Measurements from ENCODE around the gene SENP5.

DNA sequence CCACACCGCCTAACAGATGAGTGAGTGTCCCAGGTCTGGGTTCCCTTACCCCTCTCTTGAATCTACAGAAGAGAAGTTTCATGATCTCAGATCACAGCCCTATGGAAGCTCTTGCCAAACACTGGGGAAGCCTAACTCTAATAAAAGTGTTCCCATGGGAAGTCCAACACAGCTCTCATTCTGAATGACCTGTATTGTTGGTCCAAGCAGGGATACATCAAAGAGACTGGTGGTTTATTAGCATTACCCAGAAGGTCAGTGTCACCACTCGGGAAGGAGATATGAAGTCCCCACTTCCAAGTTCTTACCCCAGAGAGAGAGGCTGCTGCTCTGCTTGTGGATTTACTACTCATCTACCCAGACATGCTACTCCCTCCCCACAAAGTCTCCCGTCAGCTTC, 83.7 kb downstream of the SENP5 start:
- TF ChIP-seq, protein P1, sequence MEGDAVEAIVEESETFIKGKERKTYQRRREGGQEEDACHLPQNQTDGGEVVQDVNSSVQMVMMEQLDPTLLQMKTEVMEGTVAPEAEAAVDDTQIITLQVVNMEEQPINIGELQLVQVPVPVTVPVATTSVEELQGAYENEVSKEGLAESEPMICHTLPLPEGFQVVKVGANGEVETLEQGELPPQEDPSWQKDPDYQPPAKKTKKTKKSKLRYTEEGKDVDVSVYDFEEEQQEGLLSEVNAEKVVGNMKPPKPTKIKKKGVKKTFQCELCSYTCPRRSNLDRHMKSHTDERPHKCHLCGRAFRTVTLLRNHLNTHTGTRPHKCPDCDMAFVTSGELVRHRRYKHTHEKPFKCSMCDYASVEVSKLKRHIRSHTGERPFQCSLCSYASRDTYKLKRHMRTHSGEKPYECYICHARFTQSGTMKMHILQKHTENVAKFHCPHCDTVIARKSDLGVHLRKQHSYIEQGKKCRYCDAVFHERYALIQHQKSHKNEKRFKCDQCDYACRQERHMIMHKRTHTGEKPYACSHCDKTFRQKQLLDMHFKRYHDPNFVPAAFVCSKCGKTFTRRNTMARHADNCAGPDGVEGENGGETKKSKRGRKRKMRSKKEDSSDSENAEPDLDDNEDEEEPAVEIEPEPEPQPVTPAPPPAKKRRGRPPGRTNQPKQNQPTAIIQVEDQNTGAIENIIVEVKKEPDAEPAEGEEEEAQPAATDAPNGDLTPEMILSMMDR (IDR thresholded peaks at IDR 0.05; ENCODE audit: insufficient read depth, low read depth, low read length) = no peak
- no peak for TF ChIP-seq EZH2 (IDR thresholded peaks at IDR 0.05; ENCODE audit: insufficient read depth, low read length)

Measured in astrocyte (in vitro differentiated cells and primary cell).